A172 (cell line): Measurements from ENCODE around the gene ASTN2. TPM values are rescaled to one million over a fixed set of nuclear protein-coding genes. Genes with fewer than 3 reads are reported as not detected.
A peak's percentile ranks its signal among the peaks of the same experiment; 100 is the strongest.

Experiments used
- DNase-seq: peaks from one replicate; pipeline ENCODE4 v3.0.0-alpha.2; 2015; ENCODE audit warnings: low spot score
- total RNA-seq: library from RNA; depleted of rRNA; stranded (reverse); fragments of >200 nt; shearing (Covaris generic); gene quantifications from 2 replicates; pipeline ENCODE4 v1.2.3, GENCODE V29; 2014

The ASTN2 gene
- total RNA-seq, 1 experiment from 2014 or later: 8.5 TPM

GRCh38 chr9:116541402-116541801 lies 873.5 kb downstream of the ASTN2 start:
- no peak for DNase-seq

GRCh38 chr9:116539549-116539948 lies 875.3 kb downstream of the ASTN2 start:
- DNase-seq: no peak

- no peak for DNase-seq
These were observed 889.2 kb downstream of the ASTN2 start for GRCh38 chr9:116525611-116526010.

- no peak for DNase-seq
These were observed 889.9 kb downstream of the ASTN2 start for GRCh38 chr9:116524778-116525470.

GRCh38 chr9:116520218-116520617 lies 894.6 kb downstream of the ASTN2 start:
- no peak for DNase-seq

- no peak for DNase-seq
These were observed 898.4 kb downstream of the ASTN2 start for GRCh38 chr9:116516456-116516855.

- DNase-seq: no peak
These were observed 899.3 kb downstream of the ASTN2 start for GRCh38 chr9:116515541-116515940.

GRCh38 chr9:116506685-116507084 lies 908.2 kb downstream of the ASTN2 start:
- DNase-seq: no peak

GRCh38 chr9:116504893-116505480 lies 909.9 kb downstream of the ASTN2 start:
- DNase-seq: no peak

- DNase-seq: no peak
These were observed 910.8 kb downstream of the ASTN2 start for GRCh38 chr9:116504081-116504480.

- no peak for DNase-seq
These were observed 912.1 kb downstream of the ASTN2 start for GRCh38 chr9:116502746-116503145.

- peak; percentile 29 for DNase-seq
These were observed 913.0 kb downstream of the ASTN2 start for GRCh38 chr9:116501871-116502270.

GRCh38 chr9:116499986-116500871 lies 914.6 kb downstream of the ASTN2 start:
- DNase-seq: peak; percentile 74

- no peak for DNase-seq
These were observed 915.4 kb downstream of the ASTN2 start for GRCh38 chr9:116499434-116499833.

- no peak for DNase-seq
These were observed 917.6 kb downstream of the ASTN2 start for GRCh38 chr9:116497095-116497890.

- DNase-seq: no peak
These were observed 918.7 kb downstream of the ASTN2 start for GRCh38 chr9:116496167-116496566.

GRCh38 chr9:116495725-116496124 lies 919.1 kb downstream of the ASTN2 start:
- no peak for DNase-seq

GRCh38 chr9:116494815-116495634 lies 919.8 kb downstream of the ASTN2 start:
- no peak for DNase-seq

- no peak for DNase-seq
These were observed 921.5 kb downstream of the ASTN2 start for GRCh38 chr9:116493183-116493860.

GRCh38 chr9:116491659-116492058 lies 923.2 kb downstream of the ASTN2 start:
- DNase-seq: no peak
